ENCODE measurements around the gene MRPL51. TPM values are rescaled to one million over a fixed set of nuclear protein-coding genes. Genes with fewer than 3 reads are reported as not detected.

The MRPL51 gene
- 184 and 197 TPM in 2 replicates for total RNA-seq (2014; rRNA removed; shearing (Covaris generic))

DNA sequence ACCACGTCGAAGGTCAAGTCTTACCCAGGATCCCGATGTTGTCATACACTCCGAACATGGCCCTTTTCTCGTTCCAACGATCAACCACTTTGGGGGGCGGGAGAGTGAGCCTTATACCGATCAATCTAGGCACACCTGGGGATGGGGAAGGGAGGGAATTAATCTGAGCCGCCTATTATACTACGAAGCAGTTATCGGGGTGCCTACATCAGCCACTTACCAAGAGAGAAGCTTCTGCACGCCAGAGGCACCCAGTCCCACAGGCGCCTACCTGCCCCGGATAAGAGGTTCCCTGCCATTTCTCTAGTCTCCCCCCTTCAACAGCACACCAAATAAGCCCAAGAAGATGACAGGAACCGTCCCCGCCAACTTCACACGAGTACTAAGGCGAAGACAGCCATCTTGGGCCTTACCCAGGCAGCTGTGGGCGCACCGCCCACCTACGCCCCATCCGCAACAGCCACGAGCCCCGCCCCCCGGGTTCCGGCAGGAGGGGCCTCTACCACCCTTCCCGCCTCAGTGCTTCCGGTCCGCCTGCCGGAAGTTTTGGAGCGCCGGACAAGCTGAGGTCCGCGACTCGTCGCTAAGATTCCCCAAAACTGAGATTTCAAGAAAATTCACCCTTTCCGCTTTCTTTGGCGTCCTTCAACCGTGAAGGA, at the start of gene MRPL51:
MRPL51 (minus strand) TSS at position 425 of the 659 bp plus-strand sequence; CDS start at position 299, 126 bp downstream.
- peak; percentile 93 for DNase-seq (ENCODE audit: low read depth)

DNA sequence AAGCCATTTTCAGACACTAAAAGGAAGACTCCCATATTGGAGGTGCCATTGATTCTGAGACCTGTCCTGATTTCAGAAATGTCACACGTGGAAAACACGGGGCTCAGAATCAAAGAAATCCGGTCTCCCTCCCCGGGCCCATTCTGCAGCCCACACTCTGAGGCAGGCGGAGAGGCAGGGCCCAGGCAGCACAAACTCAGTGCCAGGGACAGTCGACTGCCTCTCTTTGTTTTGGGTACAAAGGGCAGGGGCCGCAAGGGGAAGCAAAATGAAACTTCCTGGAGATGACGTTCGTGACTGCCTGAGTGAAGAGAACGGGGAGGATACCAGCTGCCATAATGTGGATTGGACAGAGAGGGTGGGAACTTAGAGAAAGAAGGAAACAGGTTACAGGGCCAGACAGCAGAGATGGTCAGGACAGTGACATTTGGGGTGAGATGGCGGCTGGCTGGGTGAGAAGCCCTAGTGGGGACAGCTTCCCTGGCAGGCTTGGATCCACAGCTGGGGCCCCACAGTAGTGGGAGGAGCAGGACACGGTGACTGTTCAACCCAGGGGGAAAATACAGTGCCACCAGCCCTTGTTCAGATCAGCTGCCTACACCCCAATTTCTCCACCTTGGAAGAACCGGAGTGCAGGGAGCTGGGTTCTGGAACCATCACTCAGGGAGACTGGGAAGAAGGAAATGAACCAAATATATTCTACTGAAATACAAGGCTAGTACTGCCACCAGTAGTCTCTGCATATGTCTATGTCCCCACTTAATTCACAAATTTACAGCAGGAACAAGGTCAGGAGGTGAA, 49.3 kb upstream of the MRPL51 start:
- DNase-seq (ENCODE audit: low read depth) = no peak

- DNase-seq (ENCODE audit: low read depth) = no peak
Measured at GRCh38 chr12:6541371-6542165, 48.5 kb upstream of the MRPL51 start.

GRCh38 chr12:6540181-6540877, 47.3 kb upstream of the MRPL51 start:
- peak; percentile 96 for DNase-seq (ENCODE audit: low read depth)

DNA sequence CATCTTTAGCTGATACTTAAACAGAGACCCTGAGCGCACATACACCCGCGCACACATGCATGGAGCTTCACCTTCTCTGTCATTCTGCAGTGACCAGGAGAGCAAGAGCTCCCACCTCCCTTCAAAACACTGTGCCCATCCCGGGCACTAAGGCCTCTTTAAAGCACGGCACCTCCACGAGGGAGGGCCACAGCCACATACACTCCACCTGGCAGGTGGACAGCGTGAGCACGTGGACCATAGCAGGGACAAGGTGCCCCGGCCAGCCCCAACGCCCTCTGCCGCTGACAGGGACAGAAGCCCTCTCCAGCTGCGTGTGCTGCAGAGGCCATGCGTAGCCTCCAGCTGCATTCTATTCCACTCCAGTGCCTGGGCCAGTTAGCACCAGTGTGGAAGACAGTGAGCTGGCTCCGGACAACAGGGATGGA, 46.7 kb upstream of the MRPL51 start:
- DNase-seq (ENCODE audit: low read depth) = peak; percentile 40

DNA sequence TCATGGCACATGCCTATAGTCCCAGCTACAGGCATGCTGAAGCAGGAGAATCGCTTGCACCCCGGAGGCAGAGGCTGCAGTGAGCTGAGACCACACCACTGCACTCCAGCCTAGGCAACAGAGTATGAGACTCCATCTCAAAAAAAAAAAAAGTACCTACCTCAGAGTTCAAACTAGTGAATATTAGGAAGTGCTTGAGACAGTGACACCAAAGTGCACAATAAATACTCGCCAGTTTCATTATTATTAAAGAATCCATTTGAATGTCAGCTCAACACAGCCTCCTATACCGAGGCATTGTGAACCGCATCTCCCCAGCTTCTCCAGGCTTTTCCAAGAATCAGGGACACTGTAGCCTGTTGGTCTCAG, 46.2 kb upstream of the MRPL51 start:
- DNase-seq (ENCODE audit: low read depth) = peak; percentile 45

DNA sequence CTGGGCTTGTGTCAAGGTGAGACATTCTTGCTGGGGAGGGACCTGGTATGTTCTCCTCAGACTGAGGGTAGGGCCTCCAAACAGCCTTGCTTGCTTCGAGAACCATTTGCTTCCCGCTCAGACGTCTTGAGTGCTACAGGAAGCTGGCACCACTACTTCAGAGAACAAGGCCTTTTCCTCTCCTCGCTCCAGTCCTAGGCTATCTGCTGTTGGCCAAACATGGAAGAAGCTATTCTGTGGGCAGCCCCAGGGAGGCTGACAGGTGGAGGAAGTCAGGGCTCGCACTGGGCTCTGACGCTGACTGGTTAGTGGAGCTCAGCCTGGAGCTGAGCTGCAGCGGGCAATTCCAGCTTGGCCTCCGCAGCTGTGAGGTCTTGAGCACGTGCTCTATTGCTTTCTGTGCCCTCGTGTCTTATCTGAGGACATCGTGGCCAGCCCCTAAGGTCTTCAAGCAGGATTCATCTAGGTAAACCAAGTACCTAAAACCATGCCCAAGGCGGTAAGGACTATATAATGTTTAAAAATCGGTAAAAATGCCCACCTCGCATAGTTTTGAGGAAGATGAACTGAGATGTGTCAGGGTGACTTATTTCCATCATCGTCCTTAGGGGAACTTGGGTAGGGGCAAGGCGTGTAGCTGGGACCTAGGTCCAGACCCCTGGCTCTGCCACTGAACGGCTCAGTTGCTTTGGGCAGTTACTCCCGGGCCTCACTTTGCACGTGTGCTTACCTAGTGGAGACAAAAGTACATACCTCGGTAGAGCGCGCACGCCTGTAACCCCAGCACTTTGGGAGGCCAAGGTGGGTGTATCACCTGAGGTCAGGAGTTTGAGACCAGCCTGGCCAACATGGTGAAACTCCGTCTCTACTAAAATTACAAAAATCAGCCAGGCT, 45.6 kb upstream of the MRPL51 start:
- DNase-seq (ENCODE audit: low read depth) = peak; percentile 62

DNA sequence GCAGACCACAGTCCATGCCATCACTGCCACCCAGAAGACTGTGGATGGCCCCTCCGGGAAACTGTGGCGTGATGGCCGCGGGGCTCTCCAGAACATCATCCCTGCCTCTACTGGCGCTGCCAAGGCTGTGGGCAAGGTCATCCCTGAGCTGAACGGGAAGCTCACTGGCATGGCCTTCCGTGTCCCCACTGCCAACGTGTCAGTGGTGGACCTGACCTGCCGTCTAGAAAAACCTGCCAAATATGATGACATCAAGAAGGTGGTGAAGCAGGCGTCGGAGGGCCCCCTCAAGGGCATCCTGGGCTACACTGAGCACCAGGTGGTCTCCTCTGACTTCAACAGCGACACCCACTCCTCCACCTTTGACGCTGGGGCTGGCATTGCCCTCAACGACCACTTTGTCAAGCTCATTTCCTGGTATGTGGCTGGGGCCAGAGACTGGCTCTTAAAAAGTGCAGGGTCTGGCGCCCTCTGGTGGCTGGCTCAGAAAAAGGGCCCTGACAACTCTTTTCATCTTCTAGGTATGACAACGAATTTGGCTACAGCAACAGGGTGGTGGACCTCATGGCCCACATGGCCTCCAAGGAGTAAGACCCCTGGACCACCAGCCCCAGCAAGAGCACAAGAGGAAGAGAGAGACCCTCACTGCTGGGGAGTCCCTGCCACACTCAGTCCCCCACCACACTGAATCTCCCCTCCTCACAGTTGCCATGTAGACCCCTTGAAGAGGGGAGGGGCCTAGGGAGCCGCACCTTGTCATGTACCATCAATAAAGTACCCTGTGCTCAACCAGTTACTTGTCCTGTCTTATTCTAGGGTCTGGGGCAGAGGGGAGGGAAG, 44.7 kb upstream of the MRPL51 start:
- DNase-seq (ENCODE audit: low read depth) = peak; percentile 75

DNA sequence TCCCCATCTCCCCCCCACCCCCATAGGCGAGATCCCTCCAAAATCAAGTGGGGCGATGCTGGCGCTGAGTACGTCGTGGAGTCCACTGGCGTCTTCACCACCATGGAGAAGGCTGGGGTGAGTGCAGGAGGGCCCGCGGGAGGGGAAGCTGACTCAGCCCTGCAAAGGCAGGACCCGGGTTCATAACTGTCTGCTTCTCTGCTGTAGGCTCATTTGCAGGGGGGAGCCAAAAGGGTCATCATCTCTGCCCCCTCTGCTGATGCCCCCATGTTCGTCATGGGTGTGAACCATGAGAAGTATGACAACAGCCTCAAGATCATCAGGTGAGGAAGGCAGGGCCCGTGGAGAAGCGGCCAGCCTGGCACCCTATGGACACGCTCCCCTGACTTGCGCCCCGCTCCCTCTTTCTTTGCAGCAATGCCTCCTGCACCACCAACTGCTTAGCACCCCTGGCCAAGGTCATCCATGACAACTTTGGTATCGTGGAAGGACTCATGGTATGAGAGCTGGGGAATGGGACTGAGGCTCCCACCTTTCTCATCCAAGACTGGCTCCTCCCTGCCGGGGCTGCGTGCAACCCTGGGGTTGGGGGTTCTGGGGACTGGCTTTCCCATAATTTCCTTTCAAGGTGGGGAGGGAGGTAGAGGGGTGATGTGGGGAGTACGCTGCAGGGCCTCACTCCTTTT, 44.0 kb upstream of the MRPL51 start:
- peak; percentile 15 for DNase-seq (ENCODE audit: low read depth)

DNA sequence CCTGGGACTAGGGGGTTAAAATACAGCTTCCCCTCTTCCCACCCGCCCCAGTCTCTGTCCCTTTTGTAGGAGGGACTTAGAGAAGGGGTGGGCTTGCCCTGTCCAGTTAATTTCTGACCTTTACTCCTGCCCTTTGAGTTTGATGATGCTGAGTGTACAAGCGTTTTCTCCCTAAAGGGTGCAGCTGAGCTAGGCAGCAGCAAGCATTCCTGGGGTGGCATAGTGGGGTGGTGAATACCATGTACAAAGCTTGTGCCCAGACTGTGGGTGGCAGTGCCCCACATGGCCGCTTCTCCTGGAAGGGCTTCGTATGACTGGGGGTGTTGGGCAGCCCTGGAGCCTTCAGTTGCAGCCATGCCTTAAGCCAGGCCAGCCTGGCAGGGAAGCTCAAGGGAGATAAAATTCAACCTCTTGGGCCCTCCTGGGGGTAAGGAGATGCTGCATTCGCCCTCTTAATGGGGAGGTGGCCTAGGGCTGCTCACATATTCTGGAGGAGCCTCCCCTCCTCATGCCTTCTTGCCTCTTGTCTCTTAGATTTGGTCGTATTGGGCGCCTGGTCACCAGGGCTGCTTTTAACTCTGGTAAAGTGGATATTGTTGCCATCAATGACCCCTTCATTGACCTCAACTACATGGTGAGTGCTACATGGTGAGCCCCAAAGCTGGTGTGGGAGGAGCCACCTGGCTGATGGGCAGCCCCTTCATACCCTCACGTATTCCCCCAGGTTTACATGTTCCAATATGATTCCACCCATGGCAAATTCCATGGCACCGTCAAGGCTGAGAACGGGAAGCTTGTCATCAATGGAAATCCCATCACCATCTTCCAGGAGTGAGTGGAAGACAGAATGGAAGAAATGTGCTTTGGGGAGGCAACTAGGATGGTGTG, 43.1 kb upstream of the MRPL51 start:
- DNase-seq (ENCODE audit: low read depth) = peak; percentile 6

- DNase-seq (ENCODE audit: low read depth) = no peak
Measured at GRCh38 chr12:6535697-6535946, 42.6 kb upstream of the MRPL51 start.

DNA sequence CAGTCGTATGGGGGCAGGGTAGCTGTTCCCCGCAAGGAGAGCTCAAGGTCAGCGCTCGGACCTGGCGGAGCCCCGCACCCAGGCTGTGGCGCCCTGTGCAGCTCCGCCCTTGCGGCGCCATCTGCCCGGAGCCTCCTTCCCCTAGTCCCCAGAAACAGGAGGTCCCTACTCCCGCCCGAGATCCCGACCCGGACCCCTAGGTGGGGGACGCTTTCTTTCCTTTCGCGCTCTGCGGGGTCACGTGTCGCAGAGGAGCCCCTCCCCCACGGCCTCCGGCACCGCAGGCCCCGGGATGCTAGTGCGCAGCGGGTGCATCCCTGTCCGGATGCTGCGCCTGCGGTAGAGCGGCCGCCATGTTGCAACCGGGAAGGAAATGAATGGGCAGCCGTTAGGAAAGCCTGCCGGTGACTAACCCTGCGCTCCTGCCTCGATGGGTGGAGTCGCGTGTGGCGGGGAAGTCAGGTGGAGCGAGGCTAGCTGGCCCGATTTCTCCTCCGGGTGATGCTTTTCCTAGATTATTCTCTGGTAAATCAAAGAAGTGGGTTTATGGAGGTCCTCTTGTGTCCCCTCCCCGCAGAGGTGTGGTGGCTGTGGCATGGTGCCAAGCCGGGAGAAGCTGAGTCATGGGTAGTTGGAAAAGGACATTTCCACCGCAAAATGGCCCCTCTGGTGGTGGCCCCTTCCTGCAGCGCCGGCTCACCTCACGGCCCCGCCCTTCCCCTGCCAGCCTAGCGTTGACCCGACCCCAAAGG, 42.1 kb upstream of the MRPL51 start:
- peak; percentile 75 for DNase-seq (ENCODE audit: low read depth)

DNA sequence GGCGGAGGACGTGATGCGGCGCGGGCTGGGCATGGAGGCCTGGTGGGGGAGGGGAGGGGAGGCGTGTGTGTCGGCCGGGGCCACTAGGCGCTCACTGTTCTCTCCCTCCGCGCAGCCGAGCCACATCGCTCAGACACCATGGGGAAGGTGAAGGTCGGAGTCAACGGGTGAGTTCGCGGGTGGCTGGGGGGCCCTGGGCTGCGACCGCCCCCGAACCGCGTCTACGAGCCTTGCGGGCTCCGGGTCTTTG, 41.6 kb upstream of the MRPL51 start:
- no peak for DNase-seq (ENCODE audit: low read depth)

DNA sequence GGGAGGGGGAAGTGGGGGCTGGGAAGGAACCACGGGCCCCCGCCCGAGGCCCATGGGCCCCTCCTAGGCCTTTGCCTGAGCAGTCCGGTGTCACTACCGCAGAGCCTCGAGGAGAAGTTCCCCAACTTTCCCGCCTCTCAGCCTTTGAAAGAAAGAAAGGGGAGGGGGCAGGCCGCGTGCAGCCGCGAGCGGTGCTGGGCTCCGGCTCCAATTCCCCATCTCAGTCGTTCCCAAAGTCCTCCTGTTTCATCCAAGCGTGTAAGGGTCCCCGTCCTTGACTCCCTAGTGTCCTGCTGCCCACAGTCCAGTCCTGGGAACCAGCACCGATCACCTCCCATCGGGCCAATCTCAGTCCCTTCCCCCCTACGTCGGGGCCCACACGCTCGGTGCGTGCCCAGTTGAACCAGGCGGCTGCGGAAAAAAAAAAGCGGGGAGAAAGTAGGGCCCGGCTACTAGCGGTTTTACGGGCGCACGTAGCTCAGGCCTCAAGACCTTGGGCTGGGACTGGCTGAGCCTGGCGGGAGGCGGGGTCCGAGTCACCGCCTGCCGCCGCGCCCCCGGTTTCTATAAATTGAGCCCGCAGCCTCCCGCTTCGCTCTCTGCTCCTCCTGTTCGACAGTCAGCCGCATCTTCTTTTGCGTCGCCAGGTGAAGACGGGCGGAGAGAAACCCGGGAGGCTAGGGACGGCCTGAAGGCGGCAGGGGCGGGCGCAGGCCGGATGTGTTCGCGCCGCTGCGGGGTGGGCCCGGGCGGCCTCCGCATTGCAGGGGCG, 41.0 kb upstream of the MRPL51 start, which contains the start of gene GAPDH:
GAPDH (plus strand) TSS at position 595 of the 772 bp plus-strand sequence. CDS start 316 bp downstream, outside the sequence.
- peak; percentile 97 for DNase-seq (ENCODE audit: low read depth)

GRCh38 chr12:6533653-6533922, 40.5 kb upstream of the MRPL51 start:
- no peak for DNase-seq (ENCODE audit: low read depth)

- peak; percentile 94 for DNase-seq (ENCODE audit: low read depth)
Measured at GRCh38 chr12:6532927-6533652, 40.0 kb upstream of the MRPL51 start.

Data from RPMI7951 (cell line).